ENCODE data around the gene SLC7A5.
A peak's percentile ranks its signal among the peaks of the same experiment; 100 is the strongest.
"Not testable (repeated sequence)": the region's sequence is repeated elsewhere in the genome, so short reads cannot be mapped to it uniquely, and the experiment has no call there.

SLC7A5 gene

GRCh38 chr16:87897521-87898505 lies 28.5 kb upstream of the SLC7A5 start:
- TF ChIP-seq, protein P1, sequence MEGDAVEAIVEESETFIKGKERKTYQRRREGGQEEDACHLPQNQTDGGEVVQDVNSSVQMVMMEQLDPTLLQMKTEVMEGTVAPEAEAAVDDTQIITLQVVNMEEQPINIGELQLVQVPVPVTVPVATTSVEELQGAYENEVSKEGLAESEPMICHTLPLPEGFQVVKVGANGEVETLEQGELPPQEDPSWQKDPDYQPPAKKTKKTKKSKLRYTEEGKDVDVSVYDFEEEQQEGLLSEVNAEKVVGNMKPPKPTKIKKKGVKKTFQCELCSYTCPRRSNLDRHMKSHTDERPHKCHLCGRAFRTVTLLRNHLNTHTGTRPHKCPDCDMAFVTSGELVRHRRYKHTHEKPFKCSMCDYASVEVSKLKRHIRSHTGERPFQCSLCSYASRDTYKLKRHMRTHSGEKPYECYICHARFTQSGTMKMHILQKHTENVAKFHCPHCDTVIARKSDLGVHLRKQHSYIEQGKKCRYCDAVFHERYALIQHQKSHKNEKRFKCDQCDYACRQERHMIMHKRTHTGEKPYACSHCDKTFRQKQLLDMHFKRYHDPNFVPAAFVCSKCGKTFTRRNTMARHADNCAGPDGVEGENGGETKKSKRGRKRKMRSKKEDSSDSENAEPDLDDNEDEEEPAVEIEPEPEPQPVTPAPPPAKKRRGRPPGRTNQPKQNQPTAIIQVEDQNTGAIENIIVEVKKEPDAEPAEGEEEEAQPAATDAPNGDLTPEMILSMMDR (IDR thresholded peaks at IDR 0.05; ENCODE audit: extremely low read depth, missing control alignments): no peak
- DNase-seq (ENCODE audit: low spot score): no peak

DNA sequence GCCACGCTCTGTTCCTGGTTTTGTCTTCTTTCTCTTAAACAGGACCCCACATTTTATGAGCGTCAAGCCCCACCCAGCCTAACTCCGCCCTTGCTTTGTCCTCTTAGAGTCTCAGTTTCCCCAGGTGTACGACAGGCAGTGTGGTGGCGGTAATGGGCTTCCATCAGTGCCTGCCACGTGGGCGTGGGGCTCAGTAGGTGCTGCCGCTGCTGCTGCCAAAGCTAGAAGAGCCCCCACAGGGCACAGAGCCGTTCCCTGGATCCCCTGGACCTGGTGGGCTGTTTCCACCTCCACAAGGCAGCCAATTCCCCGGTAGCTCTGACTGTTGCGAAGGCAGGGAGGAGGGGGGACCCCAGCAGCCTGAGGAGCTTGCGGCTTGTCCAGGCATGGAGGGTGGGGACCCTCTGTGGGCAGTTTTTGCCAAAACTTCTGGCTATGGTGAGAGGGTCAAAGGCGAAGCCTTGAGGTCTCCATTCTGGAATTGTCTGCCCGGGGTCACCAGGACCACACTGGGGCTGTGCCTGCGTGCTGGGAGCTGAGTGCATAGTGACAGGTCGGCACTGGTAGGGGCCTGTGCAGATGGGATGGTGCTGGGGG lies 27.7 kb upstream of the SLC7A5 start:
- DNase-seq (ENCODE audit: low spot score): not testable (repeated sequence)

DNA sequence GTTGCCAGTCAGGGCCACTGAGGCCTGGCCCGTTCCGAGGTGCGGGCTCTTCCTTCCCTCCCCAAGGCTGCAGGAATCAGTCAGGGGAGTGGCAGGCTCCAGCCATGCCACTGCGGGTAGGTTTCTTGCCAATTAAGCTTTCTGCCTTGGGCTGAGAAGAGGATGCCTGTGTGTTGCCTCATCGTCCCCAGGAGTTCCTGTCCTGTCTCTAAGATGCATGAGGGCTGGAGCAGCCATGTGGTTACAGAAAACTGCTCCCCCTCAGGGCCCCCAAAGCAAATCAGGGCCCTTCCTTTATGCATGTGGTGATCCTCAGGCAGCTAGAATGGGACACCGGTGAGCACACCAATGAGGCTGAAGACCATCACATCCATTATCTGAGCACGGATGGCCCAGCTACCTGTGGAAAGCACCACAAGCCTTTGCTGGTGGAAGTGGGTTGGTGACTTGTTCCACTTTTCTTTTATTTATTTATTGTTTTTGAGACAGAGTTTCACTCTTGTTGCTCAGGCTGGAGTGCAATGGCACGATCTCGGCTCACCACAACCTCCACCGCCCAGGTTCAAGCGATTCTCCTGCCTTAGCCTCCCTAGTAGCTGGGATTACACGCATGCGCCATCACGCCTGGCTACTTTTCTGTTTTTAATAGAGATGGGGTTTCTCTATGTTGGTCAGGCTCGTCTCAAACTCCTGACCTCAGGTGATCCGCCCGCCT lies 27.0 kb upstream of the SLC7A5 start:
- DNase-seq (ENCODE audit: low spot score): not testable (repeated sequence)

DNA sequence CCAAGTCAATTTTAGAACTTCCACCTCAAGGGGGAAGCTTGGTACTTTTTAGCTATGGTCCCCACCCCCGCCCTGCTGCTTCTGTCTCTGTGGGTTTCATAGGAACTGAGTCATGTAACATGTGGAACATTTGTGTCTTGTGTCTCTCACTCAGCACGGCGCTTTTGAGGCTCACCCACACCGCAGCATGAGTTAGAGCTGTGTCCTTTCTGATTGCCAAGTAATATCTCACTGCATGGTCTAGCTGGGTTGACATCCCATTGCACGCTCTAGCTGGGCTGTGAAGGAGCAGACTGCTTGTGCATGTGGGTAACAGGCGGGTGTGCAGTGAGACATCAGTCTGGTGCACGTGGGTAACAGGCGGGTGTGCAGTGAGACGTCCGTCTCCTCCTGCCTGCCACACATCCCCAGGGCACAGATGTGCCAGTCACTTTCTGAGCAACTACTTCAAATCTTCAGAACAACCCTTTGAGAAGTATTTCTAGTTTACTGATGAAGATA lies 26.4 kb upstream of the SLC7A5 start:
- TF ChIP-seq, protein P1 (IDR thresholded peaks at IDR 0.05; ENCODE audit: extremely low read depth, missing control alignments): no peak
- peak; percentile 70 for DNase-seq (ENCODE audit: low spot score)

- not testable (repeated sequence) for DNase-seq (ENCODE audit: low spot score)
Observed at GRCh38 chr16:87894005-87894404, 24.7 kb upstream of the SLC7A5 start.

DNA sequence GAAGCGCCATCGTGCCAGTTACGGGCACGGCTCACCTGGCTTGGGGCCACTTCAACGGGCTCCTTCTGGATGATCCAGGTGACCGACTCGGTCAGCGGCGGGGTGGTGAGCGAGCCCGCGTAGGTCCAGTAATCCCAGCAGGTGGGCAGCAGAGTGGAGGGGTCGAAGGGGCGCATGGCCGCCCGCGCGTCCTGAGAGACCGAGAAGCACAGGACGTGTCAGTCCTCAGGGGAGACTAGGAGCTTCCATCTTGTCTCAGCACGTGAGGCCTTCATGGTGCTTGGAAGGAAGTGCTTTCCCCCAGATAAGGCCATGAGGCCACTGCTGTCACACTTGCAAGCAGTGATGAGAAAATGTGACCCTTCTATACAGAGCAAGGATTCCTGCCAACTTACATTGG lies 22.5 kb upstream of the SLC7A5 start:
- TF ChIP-seq, protein P1 (IDR thresholded peaks at IDR 0.05; ENCODE audit: extremely low read depth, missing control alignments): no peak
- DNase-seq (ENCODE audit: low spot score): no peak

- TF ChIP-seq, protein P1 (IDR thresholded peaks at IDR 0.05; ENCODE audit: extremely low read depth, missing control alignments): peak; percentile 1
- not testable (repeated sequence) for DNase-seq (ENCODE audit: low spot score)
Observed at GRCh38 chr16:87889762-87890161, 20.5 kb upstream of the SLC7A5 start.

DNA sequence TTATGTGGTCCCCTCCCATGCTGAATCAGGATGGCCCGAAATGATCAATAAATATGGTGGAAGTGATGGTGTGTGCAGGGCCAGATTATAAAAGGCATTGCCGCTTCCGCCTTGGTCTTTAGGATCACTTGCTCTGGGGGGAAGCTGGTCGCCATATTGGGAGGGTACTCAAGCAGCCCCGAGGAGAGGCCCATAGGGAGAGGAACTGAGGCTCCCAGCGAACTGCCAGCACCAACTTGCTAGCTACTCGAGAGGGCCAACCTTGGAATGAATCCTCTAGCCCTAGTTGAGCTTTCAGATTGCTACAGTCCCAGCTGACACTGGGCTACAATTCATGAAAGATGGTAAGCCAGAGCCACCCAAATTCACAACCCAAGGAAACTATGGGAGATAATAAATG lies 19.0 kb upstream of the SLC7A5 start:
- not testable (repeated sequence) for DNase-seq (ENCODE audit: low spot score)

- DNase-seq (ENCODE audit: low spot score): not testable (repeated sequence)
Observed at GRCh38 chr16:87887931-87888330, 18.6 kb upstream of the SLC7A5 start.

- not testable (repeated sequence) for DNase-seq (ENCODE audit: low spot score)
Observed at GRCh38 chr16:87885371-87885967, 16.2 kb upstream of the SLC7A5 start.
